Central memory CD8-positive, alpha-beta T cell (primary cell): ENCODE results near the gene SLC6A3.

Experiments
- ATAC-seq: fragments of 150-1000 bp; cut with Tn5 transposase; replicated peaks from 2 replicates; pipeline ENCODE4 v1.10.0; 2022; ENCODE audit warnings: mild to moderate bottlenecking, moderate FRiP score, moderate number of reproducible peaks; ENCODE audit not compliant: poor library complexity, severe bottlenecking; ENCODE audit errors: extremely low read depth
- DNase-seq, 2 donors: peaks; one replicate each; pipeline ENCODE4 v3.0.0; 2021; ENCODE audit warnings: low spot score in 2 of 2
- H3K27ac Mint-ChIP-seq: one replicate; pipeline ENCODE4 v1.8.0; 2022; ENCODE audit warnings: low read depth, mild to moderate bottlenecking, moderate library complexity, mixed read lengths
- H3K27me3 Mint-ChIP-seq: one replicate; pipeline ENCODE4 v1.8.0; 2022; ENCODE audit warnings: mixed read lengths
- H3K36me3 Mint-ChIP-seq: one replicate; pipeline ENCODE4 v1.8.0; 2022; ENCODE audit warnings: mild to moderate bottlenecking, moderate library complexity, mixed read lengths; ENCODE audit not compliant: insufficient read depth
- H3K4me1 Mint-ChIP-seq: one replicate; pipeline ENCODE4 v1.8.0; 2022; ENCODE audit warnings: mixed read lengths
- H3K4me3 Mint-ChIP-seq: one replicate; pipeline ENCODE4 v1.8.0; 2022; ENCODE audit warnings: mild to moderate bottlenecking, moderate library complexity, mixed read lengths
- H3K9me3 Mint-ChIP-seq: one replicate; pipeline ENCODE4 v1.8.0; 2022; ENCODE audit warnings: mixed read lengths

The SLC6A3 gene

DNA sequence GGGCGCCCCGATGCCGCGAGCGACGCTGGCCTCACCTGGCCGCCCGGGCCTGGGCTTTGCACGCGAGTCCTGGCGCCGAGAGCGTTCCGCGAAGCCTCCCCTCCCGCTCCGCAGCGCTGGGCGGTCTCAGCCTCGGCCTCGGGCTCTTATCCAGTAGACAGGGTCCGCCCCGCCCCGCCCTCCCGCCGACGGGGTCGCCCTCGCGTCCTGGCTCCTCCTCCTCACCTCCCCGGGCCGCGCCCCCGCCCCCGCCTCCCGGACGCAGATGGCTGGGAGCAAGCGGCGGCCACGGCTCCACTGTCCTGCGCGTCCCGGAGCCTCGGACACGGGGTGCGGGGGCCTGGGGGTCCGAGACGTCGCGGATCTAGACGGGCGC, at the start of gene SLC6A3:
SLC6A3 (minus strand) TSS at position 128 of the 376 bp plus-strand sequence. CDS start 2,243 bp downstream, outside the sequence.
- Mint-ChIP-seq H3K4me1 (peaks cover 26% of the 10 kb centered on the region), H3K27me3 (peaks cover 44% of the 10 kb centered on the region), H3K4me3 (peak within 1 kb of the TSS; percentile 30), H3K27ac (no peak within 1 kb of the TSS), H3K36me3 (peaks cover 3% of the 10 kb centered on the region), H3K9me3 (peaks cover 6% of the 10 kb centered on the region)
- no peak for DNase-seq
- no peak for ATAC-seq

DNA sequence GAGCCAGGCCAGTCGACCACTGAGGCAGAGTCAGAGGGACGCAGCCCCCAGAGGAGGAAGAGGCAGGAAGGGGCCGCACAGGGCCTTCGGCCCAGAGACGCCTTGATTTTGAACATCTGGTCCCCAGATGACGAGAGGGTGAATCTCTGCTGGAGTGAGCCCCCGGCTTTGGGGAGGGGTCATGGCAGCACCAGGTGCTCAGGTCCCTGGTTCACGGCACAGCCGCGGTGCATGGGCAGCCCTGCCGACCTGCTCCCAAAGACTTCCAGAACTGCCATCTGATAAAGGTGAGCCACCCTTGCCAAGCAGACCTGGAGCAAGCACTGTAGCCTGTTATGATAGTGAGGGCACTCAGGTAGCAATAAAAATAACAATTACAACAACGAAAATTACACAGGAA, 48.7 kb upstream of the SLC6A3 start:
- Mint-ChIP-seq H3K36me3 (peaks cover 52% of the 10 kb centered on the region), H3K4me3 (peak overlapping the region; percentile 40), H3K4me1 (peaks cover 85% of the 10 kb centered on the region), H3K27me3 (no peaks in the 10 kb centered on the region), H3K9me3 (no peaks in the 10 kb centered on the region), H3K27ac (peak overlapping the region; percentile 29)
- DNase-seq = no peak
- no peak for ATAC-seq

DNA sequence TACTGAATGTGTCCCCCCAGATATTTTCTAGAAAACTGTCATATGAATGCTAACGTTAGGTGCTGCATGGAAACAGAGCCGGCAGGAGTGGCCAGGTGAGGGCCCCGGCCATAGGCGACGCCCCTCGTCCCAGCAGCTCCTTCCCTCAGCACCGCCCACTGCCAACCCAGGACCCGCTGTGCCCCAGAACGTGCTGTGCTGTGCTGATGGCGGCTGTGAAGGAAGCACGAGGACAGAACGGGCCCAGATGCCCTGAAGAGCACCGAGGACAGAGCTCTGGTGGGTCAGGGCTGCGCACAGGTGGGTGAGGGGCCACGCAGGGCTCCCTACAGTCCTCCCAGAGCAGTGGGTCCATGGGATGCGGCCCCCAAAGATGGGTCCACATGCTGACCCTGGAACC, 48.2 kb upstream of the SLC6A3 start:
- no peak for ATAC-seq
- H3K27ac Mint-ChIP-seq = peak overlapping the region; percentile 29
- no peaks in the 10 kb centered on the region for H3K27me3 Mint-ChIP-seq
- H3K4me1 Mint-ChIP-seq = peaks cover 85% of the 10 kb centered on the region
- DNase-seq = no peak
- H3K9me3 Mint-ChIP-seq = no peaks in the 10 kb centered on the region
- peaks cover 50% of the 10 kb centered on the region for H3K36me3 Mint-ChIP-seq
- H3K4me3 Mint-ChIP-seq = peak overlapping the region; percentile 40

DNA sequence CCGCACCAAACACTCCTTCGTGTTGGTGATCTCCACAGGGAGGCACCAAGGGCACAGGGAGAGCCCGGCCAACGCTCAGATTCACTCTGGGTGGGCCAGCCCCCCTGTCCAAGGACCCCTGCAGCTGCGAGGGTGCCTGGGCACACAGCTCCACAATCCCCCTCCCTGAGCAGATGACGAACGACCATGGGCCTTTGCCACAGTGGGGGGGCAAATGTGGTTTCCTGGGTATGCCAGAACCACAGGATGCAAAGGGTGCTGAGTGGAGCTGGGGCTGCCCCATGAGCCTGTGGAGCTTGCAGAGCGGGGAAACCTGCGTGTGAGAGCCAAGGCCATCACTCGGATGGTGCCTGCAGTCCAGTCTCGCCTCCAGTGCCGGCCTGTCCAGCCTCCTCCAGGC, 47.5 kb upstream of the SLC6A3 start:
- DNase-seq (peak in 1 of 2 donors; percentile 48), ATAC-seq (no peak)

DNA sequence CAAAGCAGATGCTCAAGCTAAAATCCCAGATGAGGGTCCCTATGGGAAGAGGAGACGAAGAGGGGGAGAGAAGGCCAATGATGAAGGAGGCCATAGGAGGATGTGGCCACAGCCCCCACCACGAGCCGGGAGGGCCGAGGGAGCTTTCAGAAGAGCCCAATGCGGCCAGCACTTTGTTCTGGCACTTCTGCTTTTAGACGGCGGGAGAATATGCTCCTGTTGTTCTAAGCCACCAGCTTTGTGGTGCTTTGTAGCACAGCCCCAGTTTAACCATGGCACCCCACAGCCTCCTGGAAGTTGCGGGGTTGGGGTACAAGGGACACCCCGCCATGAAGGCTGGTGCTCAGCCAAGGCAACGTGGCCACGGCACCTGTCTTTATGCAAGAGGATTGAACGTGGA, 45.1 kb upstream of the SLC6A3 start:
- Mint-ChIP-seq H3K9me3 (no peaks in the 10 kb centered on the region), H3K4me1 (peaks cover 64% of the 10 kb centered on the region), H3K36me3 (peaks cover 59% of the 10 kb centered on the region)

More for the DNA sequence above, 47.5 kb upstream of the SLC6A3 start:
- H3K9me3 Mint-ChIP-seq = no peaks in the 10 kb centered on the region
- peak overlapping the region; percentile 29 for H3K27ac Mint-ChIP-seq
- peak overlapping the region; percentile 31 for H3K4me3 Mint-ChIP-seq
- H3K36me3 Mint-ChIP-seq = peaks cover 52% of the 10 kb centered on the region
- H3K27me3 Mint-ChIP-seq = no peaks in the 10 kb centered on the region
- H3K4me1 Mint-ChIP-seq = peaks cover 87% of the 10 kb centered on the region

DNA sequence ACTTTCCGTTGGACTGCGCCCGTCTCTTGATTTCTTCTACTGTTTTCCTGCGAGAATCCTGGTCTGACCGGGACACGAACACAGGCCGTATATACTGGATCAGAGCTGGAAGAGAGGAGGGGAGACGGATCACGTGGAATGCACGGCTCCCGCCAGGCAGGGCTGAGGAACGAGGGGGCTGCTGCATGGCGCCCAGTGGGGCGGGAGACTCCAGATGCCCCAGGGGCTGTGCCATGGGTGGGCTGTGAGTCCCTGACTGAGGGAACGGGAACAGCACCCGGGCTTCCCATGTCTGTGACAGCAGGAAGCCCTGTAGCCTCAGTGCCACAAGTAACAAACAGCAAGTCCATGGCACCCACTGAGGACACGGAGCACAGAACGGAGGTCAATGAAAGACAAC, 44.5 kb upstream of the SLC6A3 start:
- Mint-ChIP-seq H3K27me3 (no peaks in the 10 kb centered on the region), H3K4me3 (peak overlapping the region; percentile 65), H3K9me3 (no peaks in the 10 kb centered on the region), H3K36me3 (peaks cover 64% of the 10 kb centered on the region), H3K4me1 (peaks cover 58% of the 10 kb centered on the region), H3K27ac (peak overlapping the region; percentile 92)
- no peak for DNase-seq
- no peak for ATAC-seq

More for the DNA sequence above, 45.1 kb upstream of the SLC6A3 start:
- ATAC-seq (no peak), DNase-seq (no peak)
- Mint-ChIP-seq H3K27me3 (no peaks in the 10 kb centered on the region), H3K27ac (peak overlapping the region; percentile 92), H3K4me3 (no peak overlapping the region)

DNA sequence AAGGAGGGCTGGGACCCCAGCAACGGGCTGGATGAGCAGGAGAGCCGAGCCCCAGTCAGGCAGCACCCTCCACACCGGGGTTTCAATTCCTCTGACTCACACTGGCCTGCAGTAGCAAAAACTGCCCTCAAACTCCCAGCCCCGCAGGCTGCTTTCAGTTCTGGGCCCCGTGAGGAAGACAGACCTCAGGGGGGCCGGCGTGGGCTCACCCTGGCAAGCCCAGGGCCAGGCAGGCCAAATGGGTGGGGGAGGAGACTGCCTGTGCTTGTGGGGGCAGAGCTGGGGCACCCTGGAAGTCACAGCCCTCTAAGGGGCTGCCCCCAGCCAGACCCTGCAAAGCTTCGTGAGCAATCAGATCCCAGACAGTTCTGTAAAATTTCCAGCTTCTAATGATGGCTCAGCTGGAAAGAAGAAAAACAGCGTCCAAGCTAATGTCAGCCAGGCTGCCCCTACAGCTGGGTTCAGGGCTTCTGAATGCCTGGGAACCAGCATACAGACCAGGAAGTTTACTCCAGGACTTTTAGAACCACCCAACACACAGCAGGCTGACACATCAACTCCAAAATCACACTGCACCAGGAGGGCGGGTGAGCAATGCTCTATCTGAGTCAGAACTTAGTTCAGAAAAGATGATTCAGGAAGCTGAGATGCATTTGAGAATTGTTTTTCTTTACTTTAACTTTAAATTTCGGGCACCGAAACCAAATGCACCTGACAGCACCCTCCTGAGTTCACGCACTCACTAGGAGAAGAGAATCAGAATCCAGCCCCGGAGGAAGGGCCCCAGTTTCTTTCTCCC, 43.8 kb upstream of the SLC6A3 start:
- H3K9me3 Mint-ChIP-seq = no peaks in the 10 kb centered on the region
- peak overlapping the region; percentile 92 for H3K27ac Mint-ChIP-seq
- peaks cover 52% of the 10 kb centered on the region for H3K4me1 Mint-ChIP-seq

DNA sequence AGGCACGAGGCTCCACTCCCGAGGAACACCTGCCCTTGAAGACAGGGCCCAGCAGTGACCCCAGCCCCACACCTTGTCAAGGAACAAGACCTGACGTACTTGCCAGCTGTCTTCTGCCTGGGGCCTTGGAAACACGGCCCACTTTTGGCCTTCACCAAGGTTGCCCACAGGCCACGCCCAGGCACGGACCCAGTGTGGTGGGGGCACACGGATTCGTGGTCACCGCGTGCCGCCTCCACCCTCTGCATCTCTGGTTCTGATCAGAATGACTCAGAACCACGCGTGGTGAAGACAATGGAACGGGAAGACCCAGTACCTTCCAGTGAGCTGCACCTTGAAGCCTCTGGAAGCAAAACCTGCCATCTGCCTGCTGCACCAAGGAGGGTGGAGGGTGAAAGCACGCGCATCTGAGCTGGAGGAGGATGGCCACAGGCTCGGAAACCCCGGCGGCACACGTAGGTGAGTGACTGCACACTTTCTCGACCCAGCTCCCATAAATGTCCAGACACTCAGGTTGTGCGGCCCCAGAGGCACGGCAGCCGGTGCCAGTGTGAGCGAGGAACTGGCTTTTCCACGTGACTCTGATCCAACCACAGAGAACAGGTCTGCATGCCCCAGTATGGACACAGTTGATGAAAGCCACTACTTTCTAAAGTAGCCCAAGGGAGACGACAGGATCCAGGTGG, 42.0 kb upstream of the SLC6A3 start:
- Mint-ChIP-seq H3K9me3 (no peaks in the 10 kb centered on the region), H3K27ac (peak overlapping the region; percentile 35), H3K27me3 (no peaks in the 10 kb centered on the region), H3K4me1 (peaks cover 34% of the 10 kb centered on the region), H3K36me3 (peaks cover 65% of the 10 kb centered on the region), H3K4me3 (no peak overlapping the region)
- ATAC-seq (no peak), DNase-seq (no peak)

More for the DNA sequence above, 43.8 kb upstream of the SLC6A3 start:
- ATAC-seq (peak; percentile 83), DNase-seq (peak in 1 of 2 donors; percentile 28)
- Mint-ChIP-seq H3K4me3 (peak overlapping the region; percentile 65), H3K27me3 (no peaks in the 10 kb centered on the region), H3K36me3 (peaks cover 64% of the 10 kb centered on the region)

DNA sequence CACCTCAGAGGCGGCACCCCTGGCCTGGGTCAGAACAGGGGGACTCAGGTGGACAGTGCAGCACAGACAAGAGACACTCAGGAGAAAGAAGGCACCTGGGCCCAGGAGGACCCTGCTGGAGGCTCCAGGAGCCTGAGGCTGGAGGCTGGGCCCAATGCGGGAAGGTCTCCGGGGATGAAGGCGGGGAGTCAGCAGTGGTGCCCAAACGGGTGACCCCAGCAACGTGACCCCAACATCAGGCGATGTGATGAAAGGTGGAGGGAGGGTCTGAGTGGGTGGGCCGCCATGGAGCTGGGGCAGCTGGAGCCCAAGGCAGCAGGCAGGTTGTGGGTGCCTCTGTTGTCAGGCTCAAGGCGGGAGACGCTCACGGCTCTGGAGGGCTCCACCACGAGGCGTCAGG, 41.0 kb upstream of the SLC6A3 start:
- no peaks in the 10 kb centered on the region for H3K9me3 Mint-ChIP-seq
- ATAC-seq (no peak), DNase-seq (no peak)
- peak overlapping the region; percentile 35 for H3K27ac Mint-ChIP-seq
- peaks cover 41% of the 10 kb centered on the region for H3K4me1 Mint-ChIP-seq
- no peaks in the 10 kb centered on the region for H3K27me3 Mint-ChIP-seq
- no peak overlapping the region for H3K4me3 Mint-ChIP-seq
- peaks cover 59% of the 10 kb centered on the region for H3K36me3 Mint-ChIP-seq

DNA sequence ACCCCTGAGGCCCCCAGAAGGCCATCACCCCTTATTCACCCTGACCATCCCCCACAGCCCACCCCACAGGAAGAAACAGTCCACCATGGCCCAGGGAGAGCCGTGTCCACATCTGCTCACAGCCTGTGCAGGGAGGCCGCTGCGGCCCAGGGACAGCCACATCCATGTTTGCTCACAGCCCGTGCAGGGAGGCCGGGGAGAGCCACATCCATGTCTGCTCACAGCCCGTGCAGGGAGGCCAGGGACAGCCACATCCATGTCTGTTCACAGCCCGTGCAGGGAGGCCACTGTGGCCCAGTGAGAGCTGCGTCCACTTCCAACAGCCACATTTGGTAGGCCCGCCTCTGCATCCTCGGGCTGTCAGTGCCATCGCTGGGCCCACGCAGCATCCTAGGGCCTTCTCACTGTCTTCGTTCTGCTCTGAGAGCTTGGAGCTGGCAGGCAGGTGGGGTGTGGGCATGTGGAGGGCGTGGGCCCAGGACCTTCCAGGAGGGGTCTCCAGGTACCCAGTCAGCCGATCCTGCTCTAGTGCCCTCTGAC, 40.4 kb upstream of the SLC6A3 start:
- no peak for ATAC-seq
- peaks cover 38% of the 10 kb centered on the region for H3K4me1 Mint-ChIP-seq
- no peaks in the 10 kb centered on the region for H3K27me3 Mint-ChIP-seq
- peaks cover 55% of the 10 kb centered on the region for H3K36me3 Mint-ChIP-seq
- H3K9me3 Mint-ChIP-seq = no peaks in the 10 kb centered on the region
- peak overlapping the region; percentile 16 for H3K27ac Mint-ChIP-seq
- no peak overlapping the region for H3K4me3 Mint-ChIP-seq
- no peak for DNase-seq

DNA sequence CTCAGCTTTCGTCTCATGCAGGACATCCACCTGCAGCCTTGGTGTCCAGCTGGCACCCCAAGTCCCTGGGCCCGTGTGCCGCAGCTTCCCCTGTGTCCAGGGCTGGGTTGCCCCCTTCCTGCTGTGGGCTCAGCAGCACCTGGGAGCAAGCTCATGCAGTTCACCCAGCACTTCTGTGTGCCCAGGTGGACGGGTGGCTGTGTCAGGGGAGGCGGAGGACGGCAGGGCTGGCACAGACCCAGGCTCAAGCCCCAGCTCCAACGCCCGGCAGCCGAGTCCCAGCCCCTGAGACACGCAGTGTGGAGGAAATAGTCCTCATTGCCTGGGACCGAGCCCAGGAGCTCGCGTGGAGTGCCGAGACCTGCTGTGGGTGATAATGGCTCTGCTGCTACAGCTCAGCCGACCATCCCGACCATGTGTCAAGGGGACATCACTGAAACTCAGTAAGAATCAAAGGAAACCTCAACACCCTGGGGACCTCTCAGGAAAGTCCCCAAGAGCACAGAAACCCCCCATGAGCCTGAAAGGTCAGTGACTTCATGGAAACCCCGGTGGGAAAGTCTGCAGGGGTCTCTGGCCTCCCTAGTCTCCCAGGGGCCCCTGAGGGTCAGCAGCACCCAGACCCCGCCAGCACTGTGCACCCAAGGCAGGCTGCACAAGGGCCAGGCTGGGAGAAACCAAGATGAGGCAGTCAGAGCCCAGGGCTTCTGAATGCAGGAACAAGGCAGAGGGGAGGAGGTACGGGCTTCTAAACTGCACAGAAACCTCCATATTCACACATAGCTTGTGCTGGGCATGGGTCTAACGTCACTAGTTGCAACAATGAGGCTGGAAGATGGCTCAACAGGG, 39.7 kb upstream of the SLC6A3 start:
- Mint-ChIP-seq H3K27me3 (no peaks in the 10 kb centered on the region), H3K4me1 (peaks cover 40% of the 10 kb centered on the region), H3K27ac (peak overlapping the region; percentile 16), H3K4me3 (no peak overlapping the region), H3K36me3 (peaks cover 51% of the 10 kb centered on the region), H3K9me3 (no peaks in the 10 kb centered on the region)
- ATAC-seq (no peak), DNase-seq (no peak)
